ENCODE data around the gene VCAN.

GRCh38 chr5:83453937-83454336 lies 17.6 kb upstream of the VCAN start:
- TF ChIP-seq ELF4 (IDR thresholded peaks at IDR 0.05) (no peak), ZNF384 (IDR thresholded peaks at IDR 0.05) (no peak), L3MBTL2 (conservative IDR thresholded peaks at IDR 0.05) (no peak), NFRKB (IDR thresholded peaks at IDR 0.05) (no peak), FOXM1 (IDR thresholded peaks at IDR 0.05; ENCODE audit: borderline replicate concordance) (no peak), SUZ12 (IDR thresholded peaks at IDR 0.05) (no peak), SP1 (IDR thresholded peaks at IDR 0.05) (no peak)
